ENCODE results near the gene DVL1. TPM values are rescaled to one million over a fixed set of nuclear protein-coding genes. Genes with fewer than 3 reads are reported as not detected.

DVL1 gene
- total and polyA plus RNA-seq, 2 experiments from 2014 or later, result 8.6 to 113 TPM

DNA sequence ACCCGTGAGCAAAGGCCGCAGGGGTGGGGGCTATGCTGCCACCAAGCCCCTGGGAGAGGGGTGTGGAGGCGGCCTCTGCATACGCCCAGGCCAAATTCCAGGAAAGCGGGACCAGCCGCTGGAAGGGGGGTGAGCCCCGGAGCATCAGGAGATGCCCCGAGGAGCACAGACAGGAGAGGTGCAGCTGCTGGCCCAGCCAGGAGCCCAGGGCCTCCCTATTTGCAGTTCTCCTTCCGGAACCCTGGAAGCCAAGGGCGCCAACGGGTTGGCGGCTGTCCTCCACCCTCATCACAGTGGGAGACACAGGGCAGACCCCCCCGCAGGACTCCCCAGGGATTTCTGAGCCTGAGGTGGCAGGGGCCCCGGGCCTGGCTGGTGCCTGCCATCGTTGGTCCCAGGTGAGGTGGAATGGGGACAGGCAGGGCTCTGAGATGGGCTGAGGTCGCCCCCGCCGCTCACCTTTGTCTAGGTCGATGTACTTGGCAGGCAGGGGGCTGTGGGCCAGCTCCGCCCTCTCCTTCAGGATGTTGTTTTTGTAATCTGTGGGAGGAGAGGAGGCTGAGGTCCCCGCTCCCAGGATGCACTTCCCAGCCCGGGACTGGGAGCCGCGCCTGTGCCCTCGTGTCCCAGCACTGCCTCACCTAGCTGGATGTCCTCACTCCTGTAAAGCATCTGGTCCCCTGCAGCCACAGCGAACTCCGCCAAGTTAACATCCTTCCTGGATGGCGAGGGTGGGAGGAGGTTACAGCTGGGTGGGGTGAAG, 4.4 kb upstream of the DVL1 start:
- 0 out of 2 replicates have a peak overlapping the region, but pooled peaks have one; percentile 15 for H3K27ac ChIP-seq
- peak overlapping the region; percentile 24; the same call in 1 of the 2 replicates for H3K9ac ChIP-seq
- 83 to 85% methylated on average over 21 to 28 of the region's 28 CpGs for WGBS, 2 experiments (ENCODE audit: low coverage in 1 of 2, low lambda C conversion rate in 2 of 2, missing lambda C conversion rate in 2 of 2)
- H3K4me1 ChIP-seq (ENCODE audit: insufficient read depth), result peaks cover 14% of the 10 kb centered on the region; the same call in 1 of the 2 replicates
- no peak for TF ChIP-seq EZH2 (IDR thresholded peaks at IDR 0.05; ENCODE audit: insufficient read depth, poor library complexity, severe bottlenecking)
- TF ChIP-seq EZH2phosphoT487 (IDR thresholded peaks at IDR 0.05; ENCODE audit: insufficient read depth, low read depth), result no peak
- no peaks in the 10 kb centered on the region for H3K9me3 ChIP-seq (ENCODE audit: low read depth)
- DNase-seq, result no peak
- H4K20me1 ChIP-seq (ENCODE audit: insufficient read depth), result no peaks in the 10 kb centered on the region; the same call in 1 of the 2 replicates
- H3F3A ChIP-seq (ENCODE audit: insufficient read depth), result peaks cover 28% of the 10 kb centered on the region
- no peaks in the 10 kb centered on the region for H3K27me3 ChIP-seq (replicated peaks; ENCODE audit: insufficient read depth)
- H3K4me2 ChIP-seq (ENCODE audit: unreplicated experiment), result peak overlapping the region; percentile 21
- H3K79me2 ChIP-seq (ENCODE audit: insufficient read depth), result peaks cover 72% of the 10 kb centered on the region
- in situ Hi-C loops (cut with MboI), result no loop called here
- H2AFZ ChIP-seq, result no peak overlapping the region
- peaks cover 6% of the 10 kb centered on the region; the same call in 1 of the 2 replicates for H3K36me3 ChIP-seq (ENCODE audit: low read depth)
- H3K4me3 ChIP-seq, result no peak overlapping the region
- H3K9me2 ChIP-seq (ENCODE audit: insufficient read depth), result no peaks in the 10 kb centered on the region

DNA sequence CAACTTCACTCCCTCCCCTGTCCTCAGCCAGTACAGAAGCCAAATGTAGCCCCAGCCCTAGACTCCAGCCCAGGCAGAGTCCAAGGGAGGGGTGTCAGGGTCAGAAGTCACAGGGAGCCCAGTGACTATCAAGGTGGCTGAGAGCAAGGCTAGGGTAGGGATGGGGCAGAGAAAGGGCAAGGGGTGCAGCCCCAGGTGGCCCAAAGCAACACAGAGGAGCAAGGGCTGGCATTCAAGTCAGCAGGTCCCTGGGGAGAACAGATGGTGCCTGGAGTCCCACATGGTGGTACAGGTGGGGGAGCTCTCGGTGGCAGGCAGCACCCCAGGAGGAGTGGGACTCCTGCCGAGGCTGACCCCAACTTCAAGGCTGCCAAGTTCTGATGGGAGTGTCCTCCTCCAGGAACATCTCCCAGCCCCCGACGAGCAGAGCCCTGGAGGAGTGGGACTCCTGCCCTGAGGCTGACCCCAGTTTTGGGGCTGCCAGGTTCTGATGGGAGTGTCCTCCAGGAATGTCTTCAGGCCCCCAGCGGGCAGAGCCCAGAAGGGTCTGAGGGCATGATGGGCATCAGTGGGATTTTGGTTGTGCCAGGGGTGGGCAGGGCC, 3.7 kb upstream of the DVL1 start:
- no peaks in the 10 kb centered on the region for H3K27me3 ChIP-seq (replicated peaks; ENCODE audit: insufficient read depth)
- in situ Hi-C loops (cut with MboI), result no loop called here
- peak overlapping the region; percentile 29 for H3K4me2 ChIP-seq (ENCODE audit: unreplicated experiment)
- DNase-seq, result no peak
- H3K27ac ChIP-seq, result peak overlapping the region; percentile 59
- WGBS, 2 experiments (ENCODE audit: low coverage in 1 of 2, low lambda C conversion rate in 2 of 2, missing lambda C conversion rate in 2 of 2), result 33 to 44% methylated on average over 4 to 5 of the region's 5 CpGs
- peaks cover 75% of the 10 kb centered on the region for H3K79me2 ChIP-seq (ENCODE audit: insufficient read depth)
- peaks cover 6% of the 10 kb centered on the region; the same call in 1 of the 2 replicates for H3K36me3 ChIP-seq (ENCODE audit: low read depth)
- no peak overlapping the region for H3K4me3 ChIP-seq
- no peaks in the 10 kb centered on the region; the same call in 1 of the 2 replicates for H4K20me1 ChIP-seq (ENCODE audit: insufficient read depth)
- no peaks in the 10 kb centered on the region for H3K9me2 ChIP-seq (ENCODE audit: insufficient read depth)
- H2AFZ ChIP-seq, result no peak overlapping the region
- H3K9me3 ChIP-seq (ENCODE audit: low read depth), result no peaks in the 10 kb centered on the region
- TF ChIP-seq EZH2phosphoT487 (IDR thresholded peaks at IDR 0.05; ENCODE audit: insufficient read depth, low read depth) (no peak), EZH2 (IDR thresholded peaks at IDR 0.05; ENCODE audit: insufficient read depth, poor library complexity, severe bottlenecking) (no peak)
- H3F3A ChIP-seq (ENCODE audit: insufficient read depth), result peaks cover 28% of the 10 kb centered on the region
- 0 out of 2 replicates have a peak overlapping the region, but pooled peaks have one; percentile 24 for H3K9ac ChIP-seq
- peaks cover 13% of the 10 kb centered on the region; the same call in 1 of the 2 replicates for H3K4me1 ChIP-seq (ENCODE audit: insufficient read depth)

DNA sequence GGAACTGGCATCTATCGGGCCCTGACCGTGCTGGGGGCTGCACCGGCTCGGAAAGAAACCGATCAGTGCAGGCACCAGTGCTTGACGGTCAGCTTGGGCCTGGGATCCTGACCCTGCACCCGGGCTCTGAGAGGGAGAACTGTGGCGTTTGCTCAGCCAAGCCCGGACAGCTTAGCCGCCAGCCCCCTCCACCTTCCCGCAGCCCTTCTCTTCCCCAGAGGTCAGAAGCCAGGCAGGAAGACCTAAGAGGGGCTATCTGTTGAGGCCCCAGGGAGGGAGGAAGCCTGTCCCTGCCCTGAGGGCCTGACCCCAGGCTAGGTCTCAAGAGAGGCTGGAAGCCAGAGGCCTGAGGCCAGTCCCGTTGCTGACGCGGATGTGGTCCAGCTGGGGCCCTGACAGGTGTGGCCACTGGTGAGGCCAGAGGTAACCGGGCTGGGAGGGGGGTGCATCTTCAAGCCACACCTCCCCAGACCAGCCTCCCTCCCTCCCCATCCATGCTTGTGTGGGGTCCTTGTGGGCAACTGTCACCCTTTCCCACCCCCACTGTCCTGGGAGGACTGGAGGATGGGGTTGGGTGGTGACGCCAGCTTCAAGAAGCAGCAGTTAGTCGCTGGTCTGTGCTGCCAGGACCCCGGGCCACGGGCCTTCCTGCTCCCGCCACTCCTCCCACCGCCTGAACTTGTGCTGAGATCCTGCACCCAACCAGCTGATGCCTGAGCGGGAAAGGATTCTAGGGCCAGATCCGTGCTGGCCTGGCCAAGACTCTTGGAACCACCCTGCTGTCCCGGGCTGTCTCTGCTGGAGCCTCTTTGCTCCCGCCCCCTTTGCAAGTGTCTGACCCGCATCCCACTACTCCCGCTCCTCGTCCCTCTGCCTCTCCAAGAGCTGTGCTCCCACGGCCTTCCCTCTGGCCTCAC, 2.6 kb upstream of the DVL1 start:
- Histone ChIP-seq H3F3A (ENCODE audit: insufficient read depth) (peaks cover 23% of the 10 kb centered on the region), H3K4me1 (ENCODE audit: insufficient read depth) (peaks cover 13% of the 10 kb centered on the region; the same call in 1 of the 2 replicates), H3K9me3 (ENCODE audit: low read depth) (no peaks in the 10 kb centered on the region), H3K27me3 (replicated peaks; ENCODE audit: insufficient read depth) (no peaks in the 10 kb centered on the region), H3K27ac (peak overlapping the region; percentile 59), H3K4me2 (ENCODE audit: unreplicated experiment) (peak overlapping the region; percentile 47), H4K20me1 (ENCODE audit: insufficient read depth) (no peaks in the 10 kb centered on the region; the same call in 1 of the 2 replicates), H3K79me2 (ENCODE audit: insufficient read depth) (peaks cover 75% of the 10 kb centered on the region), H2AFZ (no peak overlapping the region), H3K9ac (peak overlapping the region; percentile 28; the same call in 1 of the 2 replicates), H3K36me3 (ENCODE audit: low read depth) (peaks cover 6% of the 10 kb centered on the region; the same call in 1 of the 2 replicates), H3K9me2 (ENCODE audit: insufficient read depth) (no peaks in the 10 kb centered on the region), H3K4me3 (peak overlapping the region; percentile 34; the same call in 1 of the 2 replicates)
- TF ChIP-seq EZH2phosphoT487 (IDR thresholded peaks at IDR 0.05; ENCODE audit: insufficient read depth, low read depth), result no peak
- no peak for TF ChIP-seq EZH2 (IDR thresholded peaks at IDR 0.05; ENCODE audit: insufficient read depth, poor library complexity, severe bottlenecking)
- 29 to 33% methylated on average over 27 to 29 of the region's 29 CpGs for WGBS, 2 experiments (ENCODE audit: low coverage in 1 of 2, low lambda C conversion rate in 2 of 2, missing lambda C conversion rate in 2 of 2)
- DNase-seq, result peak; percentile 75
- in situ Hi-C loops (cut with MboI), result no loop called here
